ENCODE data around the gene PRKRA. TPM values are rescaled to one million over a fixed set of nuclear protein-coding genes. Genes with fewer than 3 reads are reported as not detected.

PRKRA gene
- total RNA-seq, 2 donors from 2014 or later: 34.0 to 37.1 TPM

GRCh38 chr2:178448968-178449661 is 1.9 kb downstream of the PRKRA start:
- H3K36me3 ChIP-seq: peaks cover 8% of the 10 kb centered on the region
- intact Hi-C loops (cut with DNase I): no loop called here
- no peaks in the 10 kb centered on the region for H3K27me3 ChIP-seq
- no peaks in the 10 kb centered on the region for H3K9me3 ChIP-seq
- no peak overlapping the region for H3K27ac ChIP-seq
- H3K4me1 ChIP-seq: peaks cover 5% of the 10 kb centered on the region
- no peak overlapping the region for H3K9ac ChIP-seq (ENCODE audit: low read depth in 2 of 2, low read length in 2 of 2)
- no peak overlapping the region for H3K4me3 ChIP-seq
- no peak for TF ChIP-seq CTCF (IDR thresholded peaks at IDR 0.05)
- no peak for DNase-seq

GRCh38 chr2:178441426-178441825 is 9.5 kb downstream of the PRKRA start:
- no peak for DNase-seq
- H3K4me3 ChIP-seq: no peak overlapping the region
- H3K9me3 ChIP-seq: no peaks in the 10 kb centered on the region
- peaks cover 8% of the 10 kb centered on the region for H3K36me3 ChIP-seq
- H3K27me3 ChIP-seq: no peaks in the 10 kb centered on the region
- H3K27ac ChIP-seq: no peak overlapping the region
- no peaks in the 10 kb centered on the region for H3K4me1 ChIP-seq
- intact Hi-C loops (cut with DNase I): no loop called here
- H3K9ac ChIP-seq (ENCODE audit: low read depth in 2 of 2, low read length in 2 of 2): no peak overlapping the region
- TF ChIP-seq CTCF (IDR thresholded peaks at IDR 0.05): no peak

- Histone ChIP-seq H3K4me1 (no peaks in the 10 kb centered on the region), H3K9me3 (no peaks in the 10 kb centered on the region), H3K27ac (no peak overlapping the region), H3K9ac (ENCODE audit: low read depth in 2 of 2, low read length in 2 of 2) (no peak overlapping the region), H3K27me3 (no peaks in the 10 kb centered on the region), H3K4me3 (no peak overlapping the region), H3K36me3 (no peaks in the 10 kb centered on the region)
- no peak for DNase-seq
- intact Hi-C loops (cut with DNase I): no loop called here
- no peak for TF ChIP-seq CTCF (IDR thresholded peaks at IDR 0.05)
Measured at GRCh38 chr2:178436662-178437061, 14.3 kb downstream of the PRKRA start.

GRCh38 chr2:178429336-178429735 is 21.6 kb downstream of the PRKRA start:
- no peaks in the 10 kb centered on the region for H3K4me1 ChIP-seq
- H3K27ac ChIP-seq: no peak overlapping the region
- no peaks in the 10 kb centered on the region for H3K9me3 ChIP-seq
- no peak for DNase-seq
- TF ChIP-seq CTCF (IDR thresholded peaks at IDR 0.05): no peak
- H3K27me3 ChIP-seq: no peaks in the 10 kb centered on the region
- no peak overlapping the region for H3K4me3 ChIP-seq
- no peak overlapping the region for H3K9ac ChIP-seq (ENCODE audit: low read depth in 2 of 2, low read length in 2 of 2)
- H3K36me3 ChIP-seq: no peaks in the 10 kb centered on the region
- intact Hi-C loops (cut with DNase I): no loop called here

- no peaks in the 10 kb centered on the region for H3K9me3 ChIP-seq
- no peak for DNase-seq
- intact Hi-C loops (cut with DNase I): no loop called here
- H3K9ac ChIP-seq (ENCODE audit: low read depth in 2 of 2, low read length in 2 of 2): no peak overlapping the region
- H3K27ac ChIP-seq: no peak overlapping the region
- no peak for TF ChIP-seq CTCF (IDR thresholded peaks at IDR 0.05)
- H3K4me1 ChIP-seq: no peaks in the 10 kb centered on the region
- no peaks in the 10 kb centered on the region for H3K36me3 ChIP-seq
- H3K4me3 ChIP-seq: no peak overlapping the region
- H3K27me3 ChIP-seq: no peaks in the 10 kb centered on the region
Measured at GRCh38 chr2:178428396-178428806, 22.6 kb downstream of the PRKRA start.
